ENCODE data around the gene WASF3. TPM values are rescaled to one million over a fixed set of nuclear protein-coding genes. Genes with fewer than 3 reads are reported as not detected.

The WASF3 gene
- total RNA-seq, 1 donor from 2014 or later, result 187 TPM

DNA sequence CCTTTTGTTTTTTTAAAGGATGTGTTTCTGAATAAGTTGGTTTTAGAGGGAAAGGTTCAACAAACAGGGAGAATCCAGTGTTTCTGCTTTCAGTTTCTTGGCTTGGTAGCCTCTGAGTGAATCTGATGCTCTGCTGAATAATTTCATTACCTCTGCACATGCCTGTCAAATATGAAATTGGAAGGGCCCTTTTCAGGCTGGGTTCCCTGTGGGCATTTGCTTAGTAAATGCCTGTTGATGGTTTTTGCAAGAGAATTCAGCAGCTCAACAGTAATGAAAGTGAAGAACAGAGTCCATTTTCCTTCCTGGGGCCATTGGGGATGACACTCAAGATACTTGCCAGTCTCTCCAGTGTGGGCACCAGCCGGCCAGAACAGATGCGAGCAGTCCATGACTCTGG, 128.8 kb downstream of the WASF3 start:
- H3K36me3 Mint-ChIP-seq (ENCODE audit: insufficient read depth), result peaks cover 65% of the 10 kb centered on the region
- no peaks in the 10 kb centered on the region for H3K4me1 Mint-ChIP-seq (ENCODE audit: low read depth)
- H3K27ac Mint-ChIP-seq, result no peak overlapping the region
- no peaks in the 10 kb centered on the region for H3K27me3 Mint-ChIP-seq
- DNase-seq (ENCODE audit: low spot score, unreplicated experiment), result no peak
- TF ChIP-seq, protein P1, sequence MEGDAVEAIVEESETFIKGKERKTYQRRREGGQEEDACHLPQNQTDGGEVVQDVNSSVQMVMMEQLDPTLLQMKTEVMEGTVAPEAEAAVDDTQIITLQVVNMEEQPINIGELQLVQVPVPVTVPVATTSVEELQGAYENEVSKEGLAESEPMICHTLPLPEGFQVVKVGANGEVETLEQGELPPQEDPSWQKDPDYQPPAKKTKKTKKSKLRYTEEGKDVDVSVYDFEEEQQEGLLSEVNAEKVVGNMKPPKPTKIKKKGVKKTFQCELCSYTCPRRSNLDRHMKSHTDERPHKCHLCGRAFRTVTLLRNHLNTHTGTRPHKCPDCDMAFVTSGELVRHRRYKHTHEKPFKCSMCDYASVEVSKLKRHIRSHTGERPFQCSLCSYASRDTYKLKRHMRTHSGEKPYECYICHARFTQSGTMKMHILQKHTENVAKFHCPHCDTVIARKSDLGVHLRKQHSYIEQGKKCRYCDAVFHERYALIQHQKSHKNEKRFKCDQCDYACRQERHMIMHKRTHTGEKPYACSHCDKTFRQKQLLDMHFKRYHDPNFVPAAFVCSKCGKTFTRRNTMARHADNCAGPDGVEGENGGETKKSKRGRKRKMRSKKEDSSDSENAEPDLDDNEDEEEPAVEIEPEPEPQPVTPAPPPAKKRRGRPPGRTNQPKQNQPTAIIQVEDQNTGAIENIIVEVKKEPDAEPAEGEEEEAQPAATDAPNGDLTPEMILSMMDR (IDR thresholded peaks at IDR 0.05; ENCODE audit: unreplicated experiment), result no peak
- no peak overlapping the region for H3K4me3 Mint-ChIP-seq (ENCODE audit: low read depth)
- no peaks in the 10 kb centered on the region for H3K9me3 Mint-ChIP-seq (ENCODE audit: low read depth)

DNA sequence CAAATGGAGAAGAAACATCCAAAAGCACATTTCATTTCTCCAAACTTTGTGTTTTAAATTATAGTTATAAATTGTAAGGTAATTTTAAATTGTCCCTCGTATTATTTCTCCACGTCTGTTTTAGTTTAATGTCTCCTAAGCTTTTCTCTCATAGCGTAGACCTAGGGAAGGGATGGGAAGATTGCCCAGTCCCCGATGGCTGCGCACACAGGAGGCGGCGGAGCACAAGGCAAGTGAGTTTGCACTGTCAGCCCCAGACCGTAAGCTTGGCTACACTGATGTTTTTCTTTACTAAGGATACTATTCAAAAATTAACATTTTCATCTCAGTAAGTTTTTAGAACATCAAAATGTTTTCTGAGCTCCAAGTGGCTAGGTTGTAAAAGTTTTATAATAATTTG, 130.8 kb downstream of the WASF3 start:
- Mint-ChIP-seq H3K27me3 (no peaks in the 10 kb centered on the region), H3K4me1 (ENCODE audit: low read depth) (peaks cover 1% of the 10 kb centered on the region), H3K4me3 (ENCODE audit: low read depth) (no peak overlapping the region), H3K9me3 (ENCODE audit: low read depth) (no peaks in the 10 kb centered on the region), H3K27ac (no peak overlapping the region), H3K36me3 (ENCODE audit: insufficient read depth) (peaks cover 55% of the 10 kb centered on the region)
- no peak for DNase-seq (ENCODE audit: low spot score, unreplicated experiment)
- TF ChIP-seq, protein P1 (IDR thresholded peaks at IDR 0.05; ENCODE audit: unreplicated experiment), result no peak

DNA sequence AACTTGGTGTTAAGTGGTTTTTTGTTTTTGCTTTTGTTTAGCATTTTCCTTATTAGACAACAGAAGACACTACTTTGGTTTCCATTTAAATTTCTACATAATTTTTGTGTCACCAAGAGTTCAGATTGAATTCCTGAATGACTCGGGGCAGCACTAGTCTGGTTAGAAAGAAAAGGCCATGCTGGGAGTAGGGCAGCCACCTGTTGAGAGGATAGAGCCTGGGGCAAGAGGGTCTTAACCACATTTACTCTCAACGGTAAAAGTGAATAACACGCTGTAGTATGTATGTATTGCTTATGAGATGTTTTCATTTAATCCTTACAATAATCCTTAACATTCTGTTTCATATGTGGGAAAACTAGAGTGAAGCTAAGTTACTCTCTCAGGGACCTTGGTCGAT, 131.5 kb downstream of the WASF3 start:
- no peak for DNase-seq (ENCODE audit: low spot score, unreplicated experiment)
- Mint-ChIP-seq H3K27ac (peak overlapping the region; percentile 54), H3K4me1 (ENCODE audit: low read depth) (peaks cover 1% of the 10 kb centered on the region)

DNA sequence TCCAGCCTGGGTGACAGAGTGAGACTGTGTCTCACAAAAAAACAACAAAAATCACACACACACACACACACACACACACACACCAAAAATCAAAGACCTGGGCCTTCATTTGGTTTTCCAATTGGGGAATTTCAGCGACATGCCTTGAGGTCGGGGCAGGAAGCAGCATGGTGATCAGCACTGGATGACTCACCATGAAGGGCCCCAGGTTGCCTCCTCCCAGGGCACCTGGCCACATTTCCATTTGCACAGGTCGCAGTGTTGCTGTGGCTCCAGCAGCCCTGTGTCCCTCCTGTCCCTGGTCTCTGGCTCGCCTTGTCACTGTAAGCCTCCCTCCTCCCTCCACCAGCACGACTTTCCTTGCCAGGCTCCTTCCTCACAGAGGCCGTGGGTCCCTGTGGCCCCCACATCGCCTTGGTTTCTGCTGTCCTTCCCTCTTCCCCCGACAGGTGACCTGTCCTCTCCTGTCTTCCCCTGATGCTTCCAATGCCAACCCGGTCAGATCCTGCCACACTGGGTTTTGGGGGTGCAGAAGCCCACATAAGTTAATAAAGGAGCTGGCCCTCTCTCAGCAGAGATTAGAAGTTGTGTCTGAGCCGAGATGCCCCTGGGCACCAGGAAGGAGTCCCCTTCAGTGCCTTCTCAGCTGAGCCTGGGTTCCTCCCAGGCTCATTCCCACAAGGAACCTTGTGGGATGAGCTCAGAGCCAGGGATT, 136.4 kb downstream of the WASF3 start:
- Mint-ChIP-seq H3K4me3 (ENCODE audit: low read depth) (no peak overlapping the region), H3K36me3 (ENCODE audit: insufficient read depth) (peaks cover 38% of the 10 kb centered on the region), H3K4me1 (ENCODE audit: low read depth) (peaks cover 35% of the 10 kb centered on the region), H3K27me3 (no peaks in the 10 kb centered on the region), H3K9me3 (ENCODE audit: low read depth) (no peaks in the 10 kb centered on the region), H3K27ac (peak overlapping the region; percentile 89)
- TF ChIP-seq, protein P1 (IDR thresholded peaks at IDR 0.05; ENCODE audit: unreplicated experiment), result no peak
- DNase-seq (ENCODE audit: low spot score, unreplicated experiment), result no peak

More for the DNA sequence above, 131.5 kb downstream of the WASF3 start:
- Mint-ChIP-seq H3K36me3 (ENCODE audit: insufficient read depth) (peaks cover 58% of the 10 kb centered on the region), H3K4me3 (ENCODE audit: low read depth) (no peak overlapping the region), H3K9me3 (ENCODE audit: low read depth) (no peaks in the 10 kb centered on the region), H3K27me3 (no peaks in the 10 kb centered on the region)
- TF ChIP-seq, protein P1 (IDR thresholded peaks at IDR 0.05; ENCODE audit: unreplicated experiment), result no peak

DNA sequence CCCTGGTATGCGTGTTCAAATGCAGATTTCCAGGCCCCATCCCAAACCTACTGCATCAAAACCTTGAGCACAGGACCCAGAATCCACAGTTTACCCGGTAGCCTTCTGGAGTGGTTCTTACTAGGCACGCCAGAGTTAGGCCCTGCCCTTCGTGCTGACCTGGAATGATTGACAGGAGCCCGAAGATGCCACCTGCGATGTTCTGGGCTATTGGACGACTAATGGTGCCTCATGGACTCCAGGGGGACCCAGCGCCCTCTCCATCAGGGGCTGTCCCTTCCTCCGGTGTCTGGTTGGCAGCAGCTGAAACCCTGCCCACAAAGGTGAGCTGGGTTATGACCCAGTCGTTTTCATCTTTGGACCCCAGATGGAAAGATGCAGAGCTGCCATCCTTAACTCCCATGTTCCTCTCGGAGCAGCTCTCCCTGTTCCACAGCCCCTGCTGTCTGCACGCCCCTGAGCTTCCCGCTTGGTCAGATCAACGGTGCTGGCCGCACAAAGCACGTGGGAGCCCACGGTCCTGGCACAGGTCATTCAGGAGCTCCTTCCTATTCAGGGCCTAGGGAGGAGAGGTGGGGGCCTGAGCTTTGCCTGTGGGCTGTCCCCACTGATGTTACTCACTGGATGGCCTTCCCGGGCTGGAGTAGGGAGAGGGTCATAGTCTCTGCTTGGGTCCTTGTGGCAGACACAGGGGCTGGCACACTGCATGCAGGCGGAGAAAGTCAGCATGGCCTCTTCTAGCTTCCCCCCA, 137.3 kb downstream of the WASF3 start:
- peaks cover 35% of the 10 kb centered on the region for H3K4me1 Mint-ChIP-seq (ENCODE audit: low read depth)
- no peak for DNase-seq (ENCODE audit: low spot score, unreplicated experiment)
- H3K4me3 Mint-ChIP-seq (ENCODE audit: low read depth), result no peak overlapping the region
- no peaks in the 10 kb centered on the region for H3K9me3 Mint-ChIP-seq (ENCODE audit: low read depth)
- TF ChIP-seq, protein P1 (IDR thresholded peaks at IDR 0.05; ENCODE audit: unreplicated experiment), result no peak
- no peaks in the 10 kb centered on the region for H3K27me3 Mint-ChIP-seq
- H3K27ac Mint-ChIP-seq, result peak overlapping the region; percentile 96
- H3K36me3 Mint-ChIP-seq (ENCODE audit: insufficient read depth), result peaks cover 29% of the 10 kb centered on the region
